T-cell (primary cell): ENCODE data around the gene GABBR2. TPM values are rescaled to one million over a fixed set of nuclear protein-coding genes. Genes with fewer than 3 reads are reported as not detected.
"Not testable (repeated sequence)": the region's sequence is repeated elsewhere in the genome, so short reads cannot be mapped to it uniquely, and the experiment has no call there.

Source experiments
- ATAC-seq, 4 experiments: fragments of 200-7000 bp in 3 of 4; fragments of 150-1000 bp in 1 of 4; cut with Tn5 transposase; replicated peaks in 1 of 4; 1 replicate in 3 of 4; 2 replicates in 1 of 4; pipeline ENCODE4 v1.10.0; 2021; ENCODE audit warnings: moderate library complexity in 3 of 4, mild to moderate bottlenecking in 2 of 4, moderate number of reproducible peaks in 1 of 4
- CTCF ChIA-PET, 2 donors: fragments of 300-600 bp; sonication (Branson Sonifier 250); formaldehyde crosslinking; loops; one replicate each; lab custom pipeline; 2022; ENCODE audit warnings: antibody characterized with exemption in 2 of 2; lab: Charles Lee
- POLR2A ChIA-PET, 2 donors: fragments of 300-600 bp; sonication (Branson Sonifier 250); formaldehyde crosslinking; loops; one replicate each; lab custom pipeline; 2022; ENCODE audit warnings: antibody characterized with exemption in 2 of 2; lab: Charles Lee
- DNase-seq, 35 experiments: peaks; one replicate each; pipeline versions ENCODE4 v3.0.0 to v3.0.0-alpha.2; 2013 to 2023
- H3K27ac ChIP-seq: one replicate; pipeline ENCODE4 v1.5.1; 2013; ENCODE audit warnings: low read length
- H3K27me3 ChIP-seq, 2 experiments: replicated peaks in 1 of 2; 1 replicate in 1 of 2; 2 replicates in 1 of 2; pipeline versions ENCODE4 v1.6.1 to v1.7.0; 2013; ENCODE audit warnings: low read length in 1 of 2, mixed read lengths in 1 of 2; ENCODE audit not compliant: control insufficient read depth in 2 of 2, insufficient read depth in 2 of 2; ENCODE audit errors: extremely low read depth in 1 of 2
- H3K36me3 ChIP-seq, 2 donors: 1 replicate in 1 of 2; 2 replicates in 1 of 2; pipeline versions ENCODE4 v1.6.1 to v1.7.0; 2013; ENCODE audit warnings: low read length in 1 of 2; ENCODE audit not compliant: control insufficient read depth in 2 of 2, insufficient read depth in 1 of 2; ENCODE audit errors: extremely low read depth in 1 of 2
- H3K4me1 ChIP-seq, 2 experiments: 1 replicate in 1 of 2; 2 replicates in 1 of 2; pipeline versions ENCODE4 v1.6.1 to v1.7.0; 2013; ENCODE audit warnings: low read length in 2 of 2, mixed read lengths in 1 of 2; ENCODE audit not compliant: insufficient read depth in 2 of 2, control insufficient read depth in 1 of 2; ENCODE audit errors: extremely low read depth in 1 of 2
- H3K4me3 ChIP-seq, 2 donors: 1 replicate in 1 of 2; 2 replicates in 1 of 2; pipeline versions ENCODE4 v1.5.1 to v1.7.0; 2013; ENCODE audit warnings: mild to moderate bottlenecking in 2 of 2, low read length in 1 of 2, moderate library complexity in 1 of 2; ENCODE audit not compliant: control insufficient read depth in 1 of 2; ENCODE audit errors: extremely low read depth in 1 of 2
- H3K9me3 ChIP-seq: 2 replicates; pipeline ENCODE4 v1.7.0; 2013
- H3K27ac Mint-ChIP-seq, 2 donors: one replicate each; pipeline ENCODE4 v1.8.0; 2020 to 2021; ENCODE audit warnings: mild to moderate bottlenecking in 2 of 2, mixed read lengths in 2 of 2
- H3K27me3 Mint-ChIP-seq, 2 donors: one replicate each; pipeline ENCODE4 v1.8.0; 2021 to 2022; ENCODE audit warnings: mixed read lengths in 2 of 2
- H3K36me3 Mint-ChIP-seq: one replicate; pipeline ENCODE4 v1.8.0; 2021; ENCODE audit warnings: mixed read lengths
- H3K4me1 Mint-ChIP-seq, 3 donors: one replicate each; pipeline ENCODE4 v1.8.0; 2020 to 2022; ENCODE audit warnings: mixed read lengths in 3 of 3, mild to moderate bottlenecking in 1 of 3
- H3K4me3 Mint-ChIP-seq, 3 donors: one replicate each; pipeline ENCODE4 v1.8.0; 2020 to 2022; ENCODE audit warnings: mild to moderate bottlenecking in 3 of 3, mixed read lengths in 3 of 3, moderate library complexity in 3 of 3
- H3K9me3 Mint-ChIP-seq, 3 donors: one replicate each; pipeline ENCODE4 v1.8.0; 2020 to 2022; ENCODE audit warnings: mixed read lengths in 3 of 3
- WGBS: methylation state at CpG from one replicate; pipeline ENCODE4 v1.1.5; 2013; ENCODE audit warnings: missing lambda C conversion rate; ENCODE audit not compliant: insufficient coverage; 5-methylcytosine and 5-hydroxymethylcytosine counted together
- total RNA-seq, 35 experiments: library from RNA in 6 of 35; stranded (reverse) in 6 of 35; fragments of 120-200 nt in 1 of 35; gene quantifications; one replicate each; pipeline versions ENCODE4 v1.2.1 to v1.2.4 and lab custom pipeline; 2013 to 2026

The GABBR2 gene
- total RNA-seq, 5 donors from 2014 or later (not counting 1 experiment from before 2014, with no cell fraction given) = 0.03 TPM; not detected in 4

DNA sequence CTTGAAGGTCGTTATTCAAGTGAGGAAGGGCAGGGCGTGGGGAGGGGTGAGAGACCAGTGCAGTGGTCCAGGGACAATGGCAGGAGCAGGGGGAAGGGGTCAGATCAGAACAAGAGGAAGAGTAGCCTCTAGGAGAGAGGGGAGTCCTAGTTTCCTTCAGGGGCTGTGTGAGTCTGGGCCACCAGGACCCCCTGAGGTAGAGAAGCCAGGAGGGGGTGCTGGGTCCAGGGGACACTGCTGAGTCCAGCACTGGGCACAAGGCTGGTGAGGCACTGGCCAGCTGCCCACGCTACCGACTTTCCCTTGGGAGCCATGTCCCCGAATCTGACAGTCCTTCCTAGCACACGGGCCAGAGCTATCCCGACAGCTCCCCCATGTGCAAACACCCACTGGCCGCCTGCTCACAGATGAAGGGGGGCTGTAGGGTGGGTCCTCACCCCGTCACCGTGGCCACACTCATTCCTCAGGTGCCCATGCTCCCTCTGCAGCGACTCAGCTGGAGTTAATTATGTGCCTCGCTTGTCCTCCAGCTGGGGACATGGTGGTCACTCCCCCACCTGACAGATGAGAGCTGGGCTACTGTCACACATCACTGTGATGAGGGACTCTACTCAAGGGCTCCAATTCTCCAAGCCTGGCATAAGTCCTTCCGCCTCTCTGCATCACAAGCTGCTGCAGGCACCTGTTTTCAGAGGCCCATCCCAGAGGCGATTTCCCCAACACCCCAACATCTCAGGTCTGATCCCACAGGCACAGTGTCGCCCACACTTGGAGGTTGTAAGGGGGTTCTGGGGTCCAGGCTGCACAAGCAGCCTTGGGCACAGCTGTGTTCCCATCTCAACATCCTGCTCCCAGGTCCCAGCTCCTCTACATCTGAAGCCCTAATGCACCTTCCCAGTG is 115.1 kb downstream of the GABBR2 start:
- POLR2A ChIA-PET = no interaction called here
- WGBS = 79% methylated on average over 12 of the region's 15 CpGs
- peaks cover 2 to 22% of the 10 kb centered on the region in 2 experiments for H3K27me3 ChIP-seq
- Mint-ChIP-seq H3K4me1 (no peaks in the 10 kb centered on the region), H3K9me3 (peaks cover 0 to 6% (median 0%) of the 10 kb centered on the region in 3 donors), H3K27ac (no peak overlapping the region), H3K4me3 (no peak overlapping the region), H3K36me3 (no peaks in the 10 kb centered on the region), H3K27me3 (peaks cover 8 to 24% of the 10 kb centered on the region in 2 donors)
- CTCF ChIA-PET = no interaction called here
- no peaks in the 10 kb centered on the region for H3K4me1 ChIP-seq
- DNase-seq = no peak
- ATAC-seq = no peak
- no peak overlapping the region for H3K4me3 ChIP-seq
- H3K36me3 ChIP-seq = no peaks in the 10 kb centered on the region
- H3K27ac ChIP-seq = no peak overlapping the region
- H3K9me3 ChIP-seq = no peaks in the 10 kb centered on the region

DNA sequence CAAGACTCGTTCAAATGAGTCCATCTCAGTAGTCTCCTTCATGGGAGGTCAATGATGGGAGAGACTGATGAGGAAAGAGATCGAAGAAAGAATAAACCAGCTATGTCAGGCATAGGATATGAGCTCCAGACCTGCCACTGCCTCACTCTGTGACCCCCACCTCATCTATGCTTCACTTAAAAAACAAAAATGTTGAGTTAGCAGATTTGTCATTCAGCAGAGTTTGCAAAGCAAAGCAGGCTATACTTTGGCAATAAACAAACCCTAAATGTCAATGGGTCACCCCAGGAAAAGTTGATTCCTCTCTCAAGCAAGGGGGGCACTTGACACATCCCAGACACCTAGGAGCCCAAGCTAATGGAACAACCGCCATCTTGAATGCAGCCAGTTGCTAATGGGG is 117.0 kb downstream of the GABBR2 start:
- ATAC-seq (no peak), DNase-seq (no peak)
- Histone ChIP-seq H3K27me3 (peaks cover 5 to 23% of the 10 kb centered on the region in 2 experiments), H3K36me3 (no peaks in the 10 kb centered on the region), H3K27ac (no peak overlapping the region), H3K4me3 (no peak overlapping the region), H3K4me1 (no peaks in the 10 kb centered on the region), H3K9me3 (no peaks in the 10 kb centered on the region)
- Mint-ChIP-seq H3K4me1 (no peaks in the 10 kb centered on the region), H3K4me3 (no peak overlapping the region), H3K36me3 (no peaks in the 10 kb centered on the region), H3K27me3 (peaks cover 8 to 24% of the 10 kb centered on the region in 2 donors), H3K9me3 (peaks cover 0 to 6% (median 0%) of the 10 kb centered on the region in 3 donors), H3K27ac (no peak overlapping the region)
- ChIA-PET POLR2A (no interaction called here), CTCF (no interaction called here)
- 100% methylated on average over 1 of the region's 3 CpGs for WGBS

DNA sequence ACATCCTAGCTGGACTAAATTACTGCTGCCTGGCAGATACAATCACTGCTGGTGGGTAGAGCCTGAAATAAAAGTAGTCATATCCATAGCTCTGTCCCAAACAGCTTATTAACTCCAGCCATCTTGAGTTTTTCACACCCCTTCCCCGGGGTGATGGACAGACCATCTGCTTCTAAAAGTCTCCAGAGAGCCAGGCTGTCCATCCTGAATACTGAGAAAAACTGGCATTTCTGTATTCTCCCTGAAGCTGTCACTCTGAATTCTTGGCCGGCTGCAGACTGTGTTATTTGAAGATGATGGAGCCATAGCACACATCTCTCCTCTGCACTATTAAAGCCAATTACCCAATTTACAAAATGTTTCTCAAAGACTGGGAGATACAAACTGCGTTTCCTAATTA is 118.6 kb downstream of the GABBR2 start:
- ATAC-seq = no peak
- no peaks in the 10 kb centered on the region for H3K4me1 ChIP-seq
- CTCF ChIA-PET = no interaction called here
- peaks cover 0 to 7% (median 0%) of the 10 kb centered on the region in 3 donors for H3K9me3 Mint-ChIP-seq
- POLR2A ChIA-PET = no interaction called here
- no peak for DNase-seq
- H3K4me3 Mint-ChIP-seq = no peak overlapping the region
- no peak overlapping the region for H3K4me3 ChIP-seq
- H3K36me3 Mint-ChIP-seq = no peaks in the 10 kb centered on the region
- H3K27me3 ChIP-seq = peaks cover 5 to 20% of the 10 kb centered on the region in 2 experiments
- peaks cover 8 to 25% of the 10 kb centered on the region in 2 donors for H3K27me3 Mint-ChIP-seq
- no peaks in the 10 kb centered on the region for H3K4me1 Mint-ChIP-seq
- H3K9me3 ChIP-seq = no peaks in the 10 kb centered on the region
- H3K27ac ChIP-seq = no peak overlapping the region
- WGBS = 50% methylated on average over 2 of the region's 3 CpGs
- H3K36me3 ChIP-seq = no peaks in the 10 kb centered on the region
- no peak overlapping the region for H3K27ac Mint-ChIP-seq

DNA sequence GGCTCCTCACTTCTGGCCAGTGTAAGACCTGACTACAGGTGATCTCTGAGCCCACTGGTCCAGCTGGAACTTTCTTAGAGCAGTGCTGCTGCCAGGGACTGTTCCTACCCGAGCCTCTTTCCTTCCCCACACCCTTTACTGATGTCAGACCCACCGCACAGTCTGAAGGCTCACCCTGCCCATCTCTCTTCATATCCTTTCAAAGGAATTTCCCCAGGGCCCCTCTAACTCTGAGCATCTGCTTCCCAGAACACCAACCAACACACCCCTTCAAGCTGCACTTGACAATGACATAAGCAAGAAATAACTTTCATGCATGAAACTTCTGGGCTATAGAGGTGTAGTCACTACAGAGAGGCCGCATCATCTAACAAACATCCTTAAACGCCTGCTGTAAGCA is 119.6 kb downstream of the GABBR2 start:
- Histone ChIP-seq H3K36me3 (no peaks in the 10 kb centered on the region), H3K4me1 (no peaks in the 10 kb centered on the region), H3K9me3 (no peaks in the 10 kb centered on the region), H3K4me3 (no peak overlapping the region), H3K27me3 (peaks cover 5 to 13% of the 10 kb centered on the region in 2 experiments), H3K27ac (no peak overlapping the region)
- no peaks in the 10 kb centered on the region for H3K36me3 Mint-ChIP-seq
- DNase-seq (no peak), ATAC-seq (no peak)
- H3K9me3 Mint-ChIP-seq = peaks cover 0 to 10% (median 0%) of the 10 kb centered on the region in 3 donors
- H3K27ac Mint-ChIP-seq = no peak overlapping the region
- ChIA-PET POLR2A (no interaction called here), CTCF (no interaction called here)
- H3K27me3 Mint-ChIP-seq = peaks cover 10 to 27% of the 10 kb centered on the region in 2 donors
- 64% methylated on average over 2 of the region's 4 CpGs for WGBS
- H3K4me3 Mint-ChIP-seq = no peak overlapping the region
- H3K4me1 Mint-ChIP-seq = no peaks in the 10 kb centered on the region

DNA sequence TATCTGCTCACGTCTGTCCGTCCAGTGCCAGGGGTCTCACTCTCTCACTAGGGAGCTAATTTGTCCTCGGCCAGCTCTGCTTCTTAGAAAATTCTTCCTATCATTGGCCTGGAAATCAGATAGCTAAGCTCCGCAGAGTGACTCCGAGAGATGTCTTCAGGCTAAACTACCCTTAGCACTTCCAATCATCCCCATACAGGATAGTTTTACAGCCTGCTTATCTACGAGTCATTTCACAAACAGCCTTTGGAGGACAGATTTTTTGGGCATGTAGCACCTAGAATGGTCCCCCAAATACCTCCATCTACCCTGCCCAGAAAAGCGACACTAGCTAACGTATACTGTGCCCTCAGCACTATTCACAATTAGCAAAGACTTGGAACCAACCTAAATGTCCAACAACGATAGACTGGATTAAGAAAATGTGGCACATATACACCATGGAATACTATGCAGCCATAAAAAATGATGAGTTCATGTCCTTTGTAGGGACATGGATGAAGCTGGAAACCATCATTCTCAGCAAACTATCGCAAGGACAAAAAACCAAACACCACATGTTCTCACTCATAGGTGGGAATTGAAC is 123.8 kb downstream of the GABBR2 start:
- DNase-seq, H3K9me3 ChIP-seq, H3K4me1 Mint-ChIP-seq, H3K36me3 ChIP-seq, H3K4me3 ChIP-seq, H3K36me3 Mint-ChIP-seq, H3K4me1 ChIP-seq, H3K27ac ChIP-seq, H3K9me3 Mint-ChIP-seq, H3K27me3 ChIP-seq, H3K27ac Mint-ChIP-seq, ATAC-seq, H3K4me3 Mint-ChIP-seq, POLR2A ChIA-PET, CTCF ChIA-PET: not testable (repeated sequence)
- 86% methylated on average over 6 of the region's 10 CpGs for WGBS
- peaks cover 13 to 18% of the 10 kb centered on the region in 2 donors for H3K27me3 Mint-ChIP-seq

DNA sequence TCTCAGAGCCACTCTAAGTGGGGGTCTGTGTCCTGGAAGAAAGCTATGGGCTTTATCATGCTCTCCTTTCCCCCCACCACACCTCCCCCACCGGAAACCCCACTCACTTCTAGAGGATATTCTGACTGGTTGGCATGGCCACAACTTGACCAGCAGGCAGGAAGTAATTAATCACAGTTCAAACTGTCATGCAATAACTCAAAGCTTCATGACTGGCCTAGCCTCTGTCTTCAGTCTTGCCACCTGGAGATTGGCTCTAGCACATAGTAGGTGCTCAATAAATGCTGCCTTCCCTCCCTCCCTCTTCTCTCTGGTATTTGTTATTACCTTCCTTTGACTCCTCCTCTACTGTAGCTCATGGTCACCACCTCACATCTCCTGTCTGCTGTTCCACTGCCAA is 124.7 kb downstream of the GABBR2 start:
- H3K4me3 ChIP-seq = no peak overlapping the region
- peaks cover 0 to 3% (median 0%) of the 10 kb centered on the region in 3 donors for H3K9me3 Mint-ChIP-seq
- DNase-seq (no peak), ATAC-seq (no peak)
- WGBS = no CpG with 5 or more reads among the region's 1 CpG
- no peak overlapping the region for H3K27ac Mint-ChIP-seq
- H3K4me1 Mint-ChIP-seq = no peaks in the 10 kb centered on the region
- H3K27me3 ChIP-seq = peaks cover 5 to 9% of the 10 kb centered on the region in 2 experiments
- H3K36me3 ChIP-seq = no peaks in the 10 kb centered on the region
- CTCF ChIA-PET = no interaction called here
- no peaks in the 10 kb centered on the region for H3K36me3 Mint-ChIP-seq
- H3K4me3 Mint-ChIP-seq = no peak overlapping the region
- H3K27ac ChIP-seq = no peak overlapping the region
- POLR2A ChIA-PET = no interaction called here
- H3K9me3 ChIP-seq = no peaks in the 10 kb centered on the region
- H3K4me1 ChIP-seq = no peaks in the 10 kb centered on the region
- H3K27me3 Mint-ChIP-seq = peaks cover 10 to 19% of the 10 kb centered on the region in 2 donors
